NCI-H2196 (cell line): ENCODE results near the gene FAM83D.

ENCODE experiments used
- DNase-seq: peaks from one replicate; lab custom pipeline; 2025; ENCODE audit not compliant: unreplicated experiment; lab: John Stamatoyannopoulos, UW

FAM83D gene

GRCh38 chr20:38997622-38998021 is 71.4 kb downstream of the FAM83D start:
- no peak for DNase-seq

- DNase-seq = no peak
Observed at GRCh38 chr20:38999217-38999616, 73.0 kb downstream of the FAM83D start.

GRCh38 chr20:38999965-39000910 is 74.0 kb downstream of the FAM83D start:
- DNase-seq = no peak
